Right lobe of liver (tissue), 6 donors: ENCODE measurements around the gene VDR. TPM values are rescaled to one million over a fixed set of nuclear protein-coding genes. Genes with fewer than 3 reads are reported as not detected.

ENCODE experiments used
- ATAC-seq, 4 donors: fragments of 200-7000 bp; cut with Tn5 transposase; one replicate each; pipeline ENCODE4 v1.9.1; 2020; ENCODE audit warnings: mild to moderate bottlenecking in 4 of 4, moderate library complexity in 4 of 4
- DNase-seq, 3 donors: peaks; one replicate each; pipeline ENCODE4 v3.0.0-alpha.2; 2020
- H3K27ac ChIP-seq, 3 donors: fragments of 200-600 bp; one replicate each; pipeline ENCODE4 v1.8.0; 2022
- H3K27me3 ChIP-seq, 2 donors: fragments of 200-600 bp; one replicate each; pipeline ENCODE4 v1.8.0; 2022
- H3K36me3 ChIP-seq, 4 donors: fragments of 200-600 bp; sonication (generic) in 1 of 4; one replicate each; pipeline versions ENCODE4 v1.5.1 to v1.8.0; 2017 to 2022; ENCODE audit warnings: control low read depth in 1 of 4
- H3K4me1 ChIP-seq, 4 donors: fragments of 200-600 bp; sonication (generic) in 1 of 4; one replicate each; pipeline versions ENCODE4 v1.5.1 to v1.8.0; 2017 to 2022; ENCODE audit warnings: control low read depth in 1 of 4
- H3K4me3 ChIP-seq, 3 donors: fragments of 200-600 bp; one replicate each; pipeline ENCODE4 v1.8.0; 2022
- H3K9me3 ChIP-seq, 4 donors: fragments of 200-600 bp; sonication (generic) in 1 of 4; one replicate each; pipeline versions ENCODE4 v1.5.1 to v1.8.0; 2017 to 2022; ENCODE audit warnings: control low read depth in 1 of 4
- CTCF ChIP-seq, 4 donors: fragments of 200-600 bp in 3 of 4; fragments of 450-650 bp in 1 of 4; IDR thresholded peaks; one replicate each; pipeline versions ENCODE4 v1.5.1 to v1.8.0; 2016 to 2022; ENCODE audit warnings: antibody characterized with exemption in 4 of 4, mild to moderate bottlenecking in 2 of 4
- POLR2A ChIP-seq: fragments of 450-650 bp; IDR thresholded peaks from one replicate; pipeline ENCODE4 v1.6.1; 2017; ENCODE audit warnings: antibody characterized with exemption, mild to moderate bottlenecking
- WGBS: methylation state at CpG from one replicate; pipeline ENCODE4 v1.1.6; 2018; ENCODE audit warnings: low coverage, low lambda C conversion rate; ENCODE audit not compliant: insufficient coverage; ENCODE audit errors: missing lambda C conversion rate; 5-methylcytosine and 5-hydroxymethylcytosine counted together
- intact Hi-C, 2 donors: fragments of 100-400 bp; cut with DNase I; formaldehyde crosslinking; loops; one replicate each; pipeline versions ENCODE4 v1.11.2 to v1.14.1; 2022
- total RNA-seq, 6 experiments: library from RNA; depleted of rRNA in 2 of 6; stranded (reverse); fragments of >200 nt in 2 of 6; fragmentation: NEBNext Ultra II Directional in 3 of 6; extraction: Animal tissue kit (Norgen Biotek cat#: 25700) in 3 of 6; gene quantifications; one replicate each; pipeline versions ENCODE4 v1.1.0 to v1.2.4, GENCODE V29; 2016 to 2023
- donor health status: DM: no; HTN: yes; CAD: no.
- donor health status: DM: no; HTN: no; CAD: no.
- donor health status: DM: no; HTN: no; CAD: no.
- donor health status: DM: no; HTN: yes; CAD: no.
- donor health status: DM: no; HTN: yes; CAD: no.

Gene VDR
- total RNA-seq, 6 experiments from 2014 or later: 0.18 to 1.2 (median 0.39) TPM

GRCh38 chr12:47838286-47838931, 66.4 kb downstream of the VDR start:
- Histone ChIP-seq H3K9me3 (no peaks in the 10 kb centered on the region), H3K27me3 (no peaks in the 10 kb centered on the region), H3K36me3 (no peaks in the 10 kb centered on the region), H3K27ac (no peak overlapping the region), H3K4me1 (no peaks in the 10 kb centered on the region), H3K4me3 (no peak overlapping the region)
- no peak for TF ChIP-seq POLR2A
- peak; percentile 20 to 49 (median 46) for TF ChIP-seq CTCF (IDR thresholded peaks at IDR 0.05)
- intact Hi-C loops: loop anchor here in 1 of 2 donors (5.0 kb wide), 1 partner anchor 41 kb away; no protein-coding TSS in a partner anchor
- DNase-seq: no peak
- peak; percentile 30 to 60 (median 53) for ATAC-seq
- WGBS: 3% methylated on average over 4 of the region's 10 CpGs

- no peaks in the 10 kb centered on the region for H3K4me1 ChIP-seq
- H3K36me3 ChIP-seq: no peaks in the 10 kb centered on the region
- H3K4me3 ChIP-seq: no peak overlapping the region
- ATAC-seq: peak; percentile 84 to 91 (median 89)
- no peaks in the 10 kb centered on the region for H3K9me3 ChIP-seq
- no peak for TF ChIP-seq POLR2A
- TF ChIP-seq CTCF (IDR thresholded peaks at IDR 0.05): peak; percentile 88 to 94 (median 92)
- intact Hi-C loops: loop anchor here in 1 of 2 donors (5.0 kb wide), 1 partner anchor 40 kb away; no protein-coding TSS in a partner anchor
- no peak overlapping the region for H3K27ac ChIP-seq
- 49% methylated on average over 13 of the region's 13 CpGs for WGBS
- DNase-seq: peak in 2 of 3 donors; percentile 70
- no peaks in the 10 kb centered on the region for H3K27me3 ChIP-seq
Measured at GRCh38 chr12:47837190-47838171, 67.3 kb downstream of the VDR start.

GRCh38 chr12:47835831-47836155, 69.0 kb downstream of the VDR start:
- no peak overlapping the region for H3K4me3 ChIP-seq
- DNase-seq: no peak
- no peaks in the 10 kb centered on the region for H3K9me3 ChIP-seq
- ATAC-seq: no peak
- H3K27ac ChIP-seq: no peak overlapping the region
- H3K27me3 ChIP-seq: no peaks in the 10 kb centered on the region
- H3K36me3 ChIP-seq: no peaks in the 10 kb centered on the region
- TF ChIP-seq CTCF (IDR thresholded peaks at IDR 0.05): no peak
- TF ChIP-seq POLR2A: no peak
- no peaks in the 10 kb centered on the region for H3K4me1 ChIP-seq
- 93% methylated on average over 3 of the region's 3 CpGs for WGBS
- intact Hi-C loops: loop anchor here in 1 of 2 donors (5.0 kb wide), 1 partner anchor 38 kb away; no protein-coding TSS in a partner anchor

GRCh38 chr12:47835006-47835830, 69.6 kb downstream of the VDR start:
- DNase-seq (no peak), ATAC-seq (no peak)
- no peak for TF ChIP-seq POLR2A
- no peak for TF ChIP-seq CTCF (IDR thresholded peaks at IDR 0.05)
- 80% methylated on average over 1 of the region's 12 CpGs for WGBS
- no peak overlapping the region for H3K4me3 ChIP-seq
- no peaks in the 10 kb centered on the region for H3K36me3 ChIP-seq
- H3K27ac ChIP-seq: no peak overlapping the region
- intact Hi-C loops: loop anchor here in 1 of 2 donors (5.0 kb wide), 1 partner anchor 38 kb away; no protein-coding TSS in a partner anchor
- H3K27me3 ChIP-seq: no peaks in the 10 kb centered on the region
- H3K9me3 ChIP-seq: no peaks in the 10 kb centered on the region
- H3K4me1 ChIP-seq: no peaks in the 10 kb centered on the region
